ENCODE measurements around the gene RAB28.

Gene RAB28

GRCh38 chr4:13527981-13528820 lies 44.1 kb upstream of the RAB28 start:
- TF ChIP-seq CTCF (IDR thresholded peaks at IDR 0.05; ENCODE audit: insufficient read depth, low read length, missing control alignments) = no peak
- POLR2A ChIA-PET = no interaction called here
- no peak overlapping the region for H3K4me3 ChIP-seq (ENCODE audit: low read depth, low read length)
- CTCF ChIA-PET = no interaction called here
- no peak for DNase-seq (ENCODE audit: low read depth, low spot score)

- no peak overlapping the region for H3K4me3 ChIP-seq (ENCODE audit: low read depth, low read length)
- TF ChIP-seq CTCF (IDR thresholded peaks at IDR 0.05; ENCODE audit: insufficient read depth, low read length, missing control alignments) = no peak
- CTCF ChIA-PET = no interaction called here
- POLR2A ChIA-PET = no interaction called here
- no peak for DNase-seq (ENCODE audit: low read depth, low spot score)
These were observed 43.2 kb upstream of the RAB28 start for GRCh38 chr4:13527192-13527980.

GRCh38 chr4:13526658-13527057 lies 42.5 kb upstream of the RAB28 start:
- POLR2A ChIA-PET = no interaction called here
- no peak overlapping the region for H3K4me3 ChIP-seq (ENCODE audit: low read depth, low read length)
- TF ChIP-seq CTCF (IDR thresholded peaks at IDR 0.05; ENCODE audit: insufficient read depth, low read length, missing control alignments) = no peak
- CTCF ChIA-PET = no interaction called here
- no peak for DNase-seq (ENCODE audit: low read depth, low spot score)

GRCh38 chr4:13525606-13526281 lies 41.6 kb upstream of the RAB28 start:
- H3K4me3 ChIP-seq (ENCODE audit: low read depth, low read length) = no peak overlapping the region
- no peak for TF ChIP-seq CTCF (IDR thresholded peaks at IDR 0.05; ENCODE audit: insufficient read depth, low read length, missing control alignments)
- CTCF ChIA-PET = no interaction called here
- POLR2A ChIA-PET = no interaction called here
- DNase-seq (ENCODE audit: low read depth, low spot score) = no peak

GRCh38 chr4:13524504-13525243 lies 40.5 kb upstream of the RAB28 start:
- ChIA-PET CTCF (interaction anchor here (0.6 to 1.3 kb wide), 2 partner anchors 17 to 166 kb away, joined by 3 read pairs; no protein-coding TSS in a partner anchor), POLR2A (no interaction called here)
- H3K4me3 ChIP-seq (ENCODE audit: low read depth, low read length) = no peak overlapping the region
- TF ChIP-seq CTCF (IDR thresholded peaks at IDR 0.05; ENCODE audit: insufficient read depth, low read length, missing control alignments) = no peak
- no peak for DNase-seq (ENCODE audit: low read depth, low spot score)

Data from AG04449 (cell line).